ENCODE data around the gene OSBPL9. TPM values are rescaled to one million over a fixed set of nuclear protein-coding genes. Genes with fewer than 3 reads are reported as not detected.

OSBPL9 gene
- total and polyA plus RNA-seq, 9 of the 15 experiments (the other 6 are each of a cell fraction or from before 2014, with no cell fraction given) = 43.9 to 217 (median 170) TPM

GRCh38 chr1:51648180-51649109, 31.6 kb downstream of the OSBPL9 start (continued):
- TF ChIP-seq ZNF318 (IDR thresholded peaks at IDR 0.05; ENCODE audit: borderline replicate concordance in 1 of 2, low read depth in 1 of 2) (0 out of 4 replicates have a peak, but pooled peaks of 1 of the 2 experiments have one; percentile 85), CBX1 (IDR thresholded peaks at IDR 0.05; ENCODE audit: low read depth) (no peak), KLF13 (tag; IDR thresholded peaks at IDR 0.05; ENCODE audit: borderline replicate concordance, low read depth) (no peak), FOSL1 (tag; conservative IDR thresholded peaks at IDR 0.05) (peak; percentile 60; the same call in 1 of the 2 replicates), ZNF146 (CRISPR knock-in tag; IDR thresholded peaks at IDR 0.05; ENCODE audit: unreplicated experiment) (no peak), VEZF1 (CRISPR knock-in tag; IDR thresholded peaks at IDR 0.05) (peak; percentile 85), NR2C1 (IDR thresholded peaks at IDR 0.05) (peak; percentile 92), NR2C1 (tag; IDR thresholded peaks at IDR 0.05) (peak; percentile 94), TEAD4 (IDR thresholded peaks at IDR 0.05; ENCODE audit: low read length) (0 out of 2 replicates have a peak, but pooled peaks have one; percentile 43), TEAD4 (CRISPR knock-in tag; IDR thresholded peaks at IDR 0.05; ENCODE audit: borderline replicate concordance) (no peak), SP1 (CRISPR knock-in tag; IDR thresholded peaks at IDR 0.05) (peak; percentile 39; the same call in 1 of the 2 replicates), DNMT1 (IDR thresholded peaks at IDR 0.05) (no peak), NFE2 (IDR thresholded peaks at IDR 0.05; ENCODE audit: low read depth) (peak; percentile 22; the same call in 1 of the 2 replicates), NR2F6 (CRISPR knock-in tag; IDR thresholded peaks at IDR 0.05) (no peak), THRB (CRISPR knock-in tag; conservative IDR thresholded peaks at IDR 0.05) (no peak), ZNF695 (CRISPR knock-in tag; IDR thresholded peaks at IDR 0.05) (no peak), ARID1B (IDR thresholded peaks at IDR 0.05) (peak; percentile 67)
